UCSD-AML1 (cell line): Measurements from ENCODE around the gene B4GALT5.
"Not testable (repeated sequence)": the region's sequence is repeated elsewhere in the genome, so short reads cannot be mapped to it uniquely, and the experiment has no call there.

ENCODE experiments used
- DNase-seq: peaks from one replicate; lab custom pipeline; 2025; ENCODE audit not compliant: unreplicated experiment; lab: John Stamatoyannopoulos, UW

Gene B4GALT5

GRCh38 chr20:49737260-49737659 lies 23.6 kb upstream of the B4GALT5 start:
- no peak for DNase-seq

- DNase-seq, result no peak
These were observed 16.1 kb upstream of the B4GALT5 start for GRCh38 chr20:49729780-49730179.

- no peak for DNase-seq
These were observed 14.5 kb upstream of the B4GALT5 start for GRCh38 chr20:49727894-49728885.

- no peak for DNase-seq
These were observed 13.8 kb upstream of the B4GALT5 start for GRCh38 chr20:49727478-49727877.

- DNase-seq, result no peak
These were observed 12.0 kb upstream of the B4GALT5 start for GRCh38 chr20:49725694-49726093.

GRCh38 chr20:49725224-49725606 lies 11.5 kb upstream of the B4GALT5 start:
- DNase-seq, result not testable (repeated sequence)

- DNase-seq, result peak; percentile 49
These were observed 10.9 kb upstream of the B4GALT5 start for GRCh38 chr20:49724408-49725223.

GRCh38 chr20:49723758-49724157 lies 10.1 kb upstream of the B4GALT5 start:
- not testable (repeated sequence) for DNase-seq

GRCh38 chr20:49721326-49721725 lies 7.6 kb upstream of the B4GALT5 start:
- not testable (repeated sequence) for DNase-seq

- no peak for DNase-seq
These were observed 1.8 kb upstream of the B4GALT5 start for GRCh38 chr20:49715466-49715865.

- peak; percentile 56 for DNase-seq
These were observed 504 bp downstream of the B4GALT5 start for GRCh38 chr20:49712996-49713752.

GRCh38 chr20:49712646-49712995 lies 1.1 kb downstream of the B4GALT5 start:
- no peak for DNase-seq

- no peak for DNase-seq
These were observed 1.6 kb downstream of the B4GALT5 start for GRCh38 chr20:49712118-49712517.

- no peak for DNase-seq
These were observed 2.1 kb downstream of the B4GALT5 start for GRCh38 chr20:49711667-49711987.

GRCh38 chr20:49710971-49711666 lies 2.6 kb downstream of the B4GALT5 start:
- DNase-seq, result no peak

- DNase-seq, result no peak
These were observed 6.6 kb downstream of the B4GALT5 start for GRCh38 chr20:49707118-49707517.

GRCh38 chr20:49706630-49707091 lies 7.0 kb downstream of the B4GALT5 start:
- no peak for DNase-seq

- DNase-seq, result not testable (repeated sequence)
These were observed 7.8 kb downstream of the B4GALT5 start for GRCh38 chr20:49705893-49706292.

- DNase-seq, result no peak
These were observed 8.3 kb downstream of the B4GALT5 start for GRCh38 chr20:49705358-49705757.

- no peak for DNase-seq
These were observed 8.7 kb downstream of the B4GALT5 start for GRCh38 chr20:49704932-49705336.

GRCh38 chr20:49701916-49702315 lies 11.8 kb downstream of the B4GALT5 start:
- DNase-seq, result no peak
